ENCODE data around the gene MSANTD2.

DNA sequence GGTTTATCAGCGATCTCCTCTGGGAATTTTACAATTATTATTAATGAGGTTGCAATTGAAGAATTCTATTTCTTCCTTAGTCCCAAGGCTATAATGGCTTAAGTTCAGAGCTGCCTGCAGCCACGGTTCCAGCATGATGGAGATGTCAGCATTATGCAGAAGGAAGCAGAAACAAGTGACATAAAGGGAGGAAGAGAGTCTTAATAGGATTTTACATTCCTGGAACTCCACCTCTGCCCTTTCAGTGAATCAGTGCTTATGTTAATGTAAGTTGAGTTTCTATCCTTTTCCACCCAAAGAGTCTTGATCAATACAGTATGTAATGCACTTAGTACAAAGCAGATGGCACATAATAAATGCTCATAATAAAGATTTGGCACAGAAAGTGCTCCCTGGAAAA, 72.1 kb downstream of the MSANTD2 start:
- TF ChIP-seq, protein P1, sequence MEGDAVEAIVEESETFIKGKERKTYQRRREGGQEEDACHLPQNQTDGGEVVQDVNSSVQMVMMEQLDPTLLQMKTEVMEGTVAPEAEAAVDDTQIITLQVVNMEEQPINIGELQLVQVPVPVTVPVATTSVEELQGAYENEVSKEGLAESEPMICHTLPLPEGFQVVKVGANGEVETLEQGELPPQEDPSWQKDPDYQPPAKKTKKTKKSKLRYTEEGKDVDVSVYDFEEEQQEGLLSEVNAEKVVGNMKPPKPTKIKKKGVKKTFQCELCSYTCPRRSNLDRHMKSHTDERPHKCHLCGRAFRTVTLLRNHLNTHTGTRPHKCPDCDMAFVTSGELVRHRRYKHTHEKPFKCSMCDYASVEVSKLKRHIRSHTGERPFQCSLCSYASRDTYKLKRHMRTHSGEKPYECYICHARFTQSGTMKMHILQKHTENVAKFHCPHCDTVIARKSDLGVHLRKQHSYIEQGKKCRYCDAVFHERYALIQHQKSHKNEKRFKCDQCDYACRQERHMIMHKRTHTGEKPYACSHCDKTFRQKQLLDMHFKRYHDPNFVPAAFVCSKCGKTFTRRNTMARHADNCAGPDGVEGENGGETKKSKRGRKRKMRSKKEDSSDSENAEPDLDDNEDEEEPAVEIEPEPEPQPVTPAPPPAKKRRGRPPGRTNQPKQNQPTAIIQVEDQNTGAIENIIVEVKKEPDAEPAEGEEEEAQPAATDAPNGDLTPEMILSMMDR (conservative IDR thresholded peaks at IDR 0.05; ENCODE audit: low read depth, low read length), result no peak
- no peak for TF ChIP-seq SMC3 (IDR thresholded peaks at IDR 0.05; ENCODE audit: low read depth, low read length)
- TF ChIP-seq, protein P2, sequence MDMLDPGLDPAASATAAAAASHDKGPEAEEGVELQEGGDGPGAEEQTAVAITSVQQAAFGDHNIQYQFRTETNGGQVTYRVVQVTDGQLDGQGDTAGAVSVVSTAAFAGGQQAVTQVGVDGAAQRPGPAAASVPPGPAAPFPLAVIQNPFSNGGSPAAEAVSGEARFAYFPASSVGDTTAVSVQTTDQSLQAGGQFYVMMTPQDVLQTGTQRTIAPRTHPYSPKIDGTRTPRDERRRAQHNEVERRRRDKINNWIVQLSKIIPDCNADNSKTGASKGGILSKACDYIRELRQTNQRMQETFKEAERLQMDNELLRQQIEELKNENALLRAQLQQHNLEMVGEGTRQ (IDR thresholded peaks at IDR 0.05; ENCODE audit: low read depth, low read length), result no peak
- TF ChIP-seq MAZ (IDR thresholded peaks at IDR 0.05; ENCODE audit: borderline replicate concordance, low read depth, low read length), result no peak
- TF ChIP-seq POLR2A (IDR thresholded peaks at IDR 0.05; ENCODE audit: low read depth, low read length), result no peak
- no peak for TF ChIP-seq MXI1 (IDR thresholded peaks at IDR 0.05; ENCODE audit: borderline replicate concordance, low read depth, low read length)
